ENCODE data around the gene HMG20A.
A peak's percentile ranks its signal among the peaks of the same experiment; 100 is the strongest.

The HMG20A gene

DNA sequence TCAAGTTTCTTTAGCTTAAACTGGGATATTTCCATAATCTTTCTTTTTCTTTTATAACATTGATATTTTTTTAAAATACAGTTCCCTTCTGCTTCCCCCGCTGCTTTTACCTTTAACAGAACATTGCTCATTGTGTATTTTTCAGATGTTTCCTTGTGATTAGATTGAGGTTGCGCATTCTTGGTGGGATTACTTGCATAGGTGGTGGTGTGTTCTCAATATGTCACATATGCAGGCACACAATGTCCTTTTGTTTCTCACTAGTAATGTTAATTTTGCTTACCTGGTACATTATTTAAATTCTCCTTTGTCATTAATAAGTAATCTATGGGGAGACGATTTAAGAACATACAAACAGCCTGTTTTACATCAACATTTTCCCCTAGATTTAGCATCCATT is 48.2 kb downstream of the HMG20A start:
- Histone ChIP-seq H3K4me1 (ENCODE audit: control insufficient read depth, insufficient read depth, low read length) (peaks cover 5% of the 10 kb centered on the region), H3K27me3 (ENCODE audit: control insufficient read depth, insufficient read depth, low read length) (no peaks in the 10 kb centered on the region), H3K9ac (ENCODE audit: low read depth, low read length) (no peak overlapping the region), H3K9me3 (replicated peaks; ENCODE audit: low read length) (no peaks in the 10 kb centered on the region), H3K36me3 (ENCODE audit: insufficient read depth, low read length) (peaks cover 33% of the 10 kb centered on the region), H3K4me3 (ENCODE audit: low read length) (no peak overlapping the region), H3K4me2 (ENCODE audit: low read length) (no peak overlapping the region)

DNA sequence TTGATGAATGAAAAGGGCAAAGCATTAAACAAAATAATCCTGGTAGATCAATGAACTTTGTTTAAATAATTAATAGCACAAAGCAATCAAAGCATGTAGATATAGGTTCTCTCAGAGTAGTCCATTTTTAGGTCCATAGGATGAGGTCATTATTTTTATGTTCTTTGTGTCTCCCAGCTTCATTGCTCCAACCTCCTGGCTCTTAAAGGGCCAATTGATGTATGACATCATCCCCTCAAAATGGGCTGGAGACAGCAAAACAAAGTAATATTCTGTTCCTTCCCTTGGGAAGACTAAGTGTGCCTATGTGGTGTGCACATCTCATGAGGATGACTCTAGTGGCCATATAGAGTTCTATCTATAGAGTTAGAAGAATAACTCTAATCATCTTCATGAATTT is 49.5 kb downstream of the HMG20A start:
- Histone ChIP-seq H3K9me3 (replicated peaks; ENCODE audit: low read length) (no peaks in the 10 kb centered on the region), H3K36me3 (ENCODE audit: insufficient read depth, low read length) (peaks cover 28% of the 10 kb centered on the region), H3K27me3 (ENCODE audit: control insufficient read depth, insufficient read depth, low read length) (no peaks in the 10 kb centered on the region), H3K9ac (ENCODE audit: low read depth, low read length) (no peak overlapping the region), H3K4me1 (ENCODE audit: control insufficient read depth, insufficient read depth, low read length) (peaks cover 5% of the 10 kb centered on the region), H3K4me2 (ENCODE audit: low read length) (no peak overlapping the region), H3K4me3 (ENCODE audit: low read length) (no peak overlapping the region)

DNA sequence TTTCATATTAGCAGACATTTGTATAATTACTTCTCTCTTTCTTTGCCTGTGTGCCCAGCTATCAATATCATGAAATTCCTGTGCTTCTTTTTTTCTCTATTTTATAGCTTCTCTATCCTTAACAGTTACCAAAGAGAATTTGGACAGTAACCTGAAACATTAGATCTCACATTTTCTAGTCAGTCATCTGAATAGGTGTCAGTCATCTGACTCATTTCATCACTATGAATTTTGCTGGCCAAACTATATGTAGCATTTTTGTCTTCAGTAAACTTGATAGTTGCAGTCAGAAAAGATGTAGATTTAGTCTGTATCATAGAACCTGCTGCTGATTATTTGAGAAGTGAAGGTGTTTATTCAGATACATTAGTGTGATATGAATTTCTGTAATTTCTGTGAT is 52.6 kb downstream of the HMG20A start:
- Histone ChIP-seq H3K36me3 (ENCODE audit: insufficient read depth, low read length) (peaks cover 27% of the 10 kb centered on the region), H3K4me1 (ENCODE audit: control insufficient read depth, insufficient read depth, low read length) (peaks cover 5% of the 10 kb centered on the region), H3K4me3 (ENCODE audit: low read length) (no peak overlapping the region), H3K4me2 (ENCODE audit: low read length) (no peak overlapping the region), H3K9me3 (replicated peaks; ENCODE audit: low read length) (no peaks in the 10 kb centered on the region), H3K9ac (ENCODE audit: low read depth, low read length) (no peak overlapping the region), H3K27me3 (ENCODE audit: control insufficient read depth, insufficient read depth, low read length) (no peaks in the 10 kb centered on the region)

DNA sequence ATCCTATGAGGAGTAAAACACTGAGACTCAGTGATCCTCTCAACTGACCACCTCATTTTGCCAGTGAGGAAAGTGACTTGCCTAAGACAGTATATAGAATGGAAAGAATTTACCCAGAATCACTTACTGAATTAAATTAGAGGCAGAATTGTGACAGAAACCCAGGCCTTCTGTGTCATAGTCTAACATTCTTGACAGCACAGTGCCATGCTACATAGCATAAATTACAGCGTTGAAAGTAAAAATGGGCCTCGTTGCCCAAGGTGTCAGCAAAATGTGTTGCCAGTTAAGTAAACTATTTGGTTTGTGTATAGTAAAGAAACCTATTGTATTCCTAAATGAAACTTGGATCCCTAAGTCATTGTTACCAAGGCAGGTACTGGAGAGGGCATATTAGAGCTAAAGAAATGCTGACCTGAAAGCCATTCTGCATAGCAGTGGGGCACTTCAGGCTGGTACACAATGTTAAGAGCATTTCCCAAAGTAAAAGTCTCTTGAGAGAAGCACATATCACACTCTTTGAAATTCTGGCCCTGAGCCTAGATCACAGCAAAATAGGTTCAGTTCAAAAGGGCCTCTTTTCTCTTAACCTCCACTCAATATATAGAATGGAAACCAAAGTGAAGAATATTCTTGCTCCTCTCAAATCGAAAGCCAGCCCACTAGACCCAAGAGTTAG is 53.8 kb downstream of the HMG20A start:
- Histone ChIP-seq H3K27me3 (ENCODE audit: control insufficient read depth, insufficient read depth, low read length) (no peaks in the 10 kb centered on the region), H3K9ac (ENCODE audit: low read depth, low read length) (no peak overlapping the region), H3K4me2 (ENCODE audit: low read length) (no peak overlapping the region), H3K4me1 (ENCODE audit: control insufficient read depth, insufficient read depth, low read length) (peaks cover 5% of the 10 kb centered on the region), H3K4me3 (ENCODE audit: low read length) (no peak overlapping the region), H3K9me3 (replicated peaks; ENCODE audit: low read length) (no peaks in the 10 kb centered on the region), H3K36me3 (ENCODE audit: insufficient read depth, low read length) (peaks cover 32% of the 10 kb centered on the region)

DNA sequence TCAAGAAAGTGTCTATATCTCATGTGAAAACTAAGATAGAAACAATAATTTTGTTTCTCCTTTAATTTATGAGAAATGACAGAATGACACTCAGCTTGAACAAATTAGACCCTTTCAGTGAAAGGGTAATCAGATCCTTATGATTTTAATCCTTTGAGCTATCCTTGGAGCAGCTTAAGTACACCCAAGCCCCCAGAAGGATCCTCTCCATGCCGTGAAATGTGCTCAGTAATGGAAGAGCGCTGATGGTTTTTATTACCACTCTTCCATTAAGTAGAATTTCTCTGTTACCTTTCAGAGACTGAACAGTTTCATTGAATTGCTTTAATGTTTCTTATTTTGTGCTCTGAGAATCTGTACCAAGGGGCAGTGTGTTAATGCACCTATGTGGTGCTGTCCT is 54.3 kb downstream of the HMG20A start:
- Histone ChIP-seq H3K27me3 (ENCODE audit: control insufficient read depth, insufficient read depth, low read length) (no peaks in the 10 kb centered on the region), H3K36me3 (ENCODE audit: insufficient read depth, low read length) (peaks cover 38% of the 10 kb centered on the region)

DNA sequence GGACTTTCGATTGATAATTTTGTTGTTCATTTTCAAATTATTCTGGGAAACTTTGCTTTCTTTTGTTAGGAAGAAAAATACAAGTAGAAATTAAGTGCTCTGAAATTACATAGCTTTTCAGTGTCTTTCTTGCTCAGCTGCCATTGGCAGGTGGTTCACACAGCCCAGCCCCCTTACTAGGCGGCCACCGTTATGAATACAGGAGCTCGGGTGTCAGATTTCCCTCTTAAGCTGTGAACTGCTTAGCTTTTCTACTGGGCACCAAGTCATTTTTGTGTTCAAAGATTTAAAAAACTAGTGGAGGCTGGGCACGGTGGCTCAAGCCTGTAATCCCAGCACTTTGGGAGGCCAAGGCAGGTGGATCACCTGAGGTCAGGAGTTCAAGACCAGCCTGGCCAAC is 55.2 kb downstream of the HMG20A start:
- no peak overlapping the region for H3K4me3 ChIP-seq (ENCODE audit: low read length)
- H3K9ac ChIP-seq (ENCODE audit: low read depth, low read length): no peak overlapping the region
- H3K9me3 ChIP-seq (replicated peaks; ENCODE audit: low read length): no peaks in the 10 kb centered on the region
- H3K36me3 ChIP-seq (ENCODE audit: insufficient read depth, low read length): peaks cover 35% of the 10 kb centered on the region
- H3K4me2 ChIP-seq (ENCODE audit: low read length): no peak overlapping the region
- no peaks in the 10 kb centered on the region for H3K27me3 ChIP-seq (ENCODE audit: control insufficient read depth, insufficient read depth, low read length)
- peaks cover 5% of the 10 kb centered on the region for H3K4me1 ChIP-seq (ENCODE audit: control insufficient read depth, insufficient read depth, low read length)

More for the DNA sequence above, 54.3 kb downstream of the HMG20A start:
- Histone ChIP-seq H3K4me3 (ENCODE audit: low read length) (no peak overlapping the region), H3K9ac (ENCODE audit: low read depth, low read length) (no peak overlapping the region), H3K4me1 (ENCODE audit: control insufficient read depth, insufficient read depth, low read length) (peaks cover 5% of the 10 kb centered on the region), H3K4me2 (ENCODE audit: low read length) (no peak overlapping the region), H3K9me3 (replicated peaks; ENCODE audit: low read length) (no peaks in the 10 kb centered on the region)

DNA sequence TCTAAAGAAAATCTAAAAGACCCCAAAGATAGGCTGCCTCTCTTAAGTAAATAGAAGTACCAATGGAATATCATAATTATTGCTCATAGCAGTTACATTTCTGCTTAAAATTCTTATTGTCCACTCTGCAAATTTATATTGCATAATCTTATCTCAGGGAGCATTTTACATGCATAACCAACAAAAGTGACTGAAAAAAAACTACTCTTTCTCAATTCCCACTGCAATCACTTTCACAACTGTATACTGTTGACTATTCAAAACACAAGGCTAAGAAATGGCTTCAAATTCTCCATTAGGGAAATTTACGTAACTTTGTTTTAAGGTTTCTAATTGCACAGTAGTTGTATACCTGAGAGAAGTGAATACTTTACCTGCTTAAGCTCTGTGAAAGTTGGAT is 56.3 kb downstream of the HMG20A start:
- Histone ChIP-seq H3K4me2 (ENCODE audit: low read length) (no peak overlapping the region), H3K4me1 (ENCODE audit: control insufficient read depth, insufficient read depth, low read length) (peaks cover 16% of the 10 kb centered on the region), H3K36me3 (ENCODE audit: insufficient read depth, low read length) (peaks cover 29% of the 10 kb centered on the region)

DNA sequence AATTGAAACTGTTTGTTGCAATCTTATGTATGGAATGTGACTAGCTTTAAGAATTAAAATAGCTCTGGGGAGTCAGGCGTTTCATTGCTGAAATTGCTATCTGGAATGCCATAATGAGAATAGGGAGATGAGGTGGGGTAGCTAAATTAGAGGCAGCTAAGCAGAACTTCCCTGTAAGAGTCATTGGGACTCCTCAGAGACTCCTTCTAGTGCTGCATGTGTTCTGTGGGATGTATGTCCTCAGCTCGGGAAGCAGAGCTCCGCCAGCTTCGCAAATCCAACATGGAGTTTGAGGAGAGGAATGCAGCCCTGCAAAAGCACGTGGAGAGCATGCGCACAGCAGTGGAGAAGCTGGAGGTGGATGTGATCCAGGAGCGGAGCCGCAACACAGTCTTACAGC is 57.4 kb downstream of the HMG20A start:
- Histone ChIP-seq H3K4me2 (ENCODE audit: low read length) (no peak overlapping the region), H3K9me3 (replicated peaks; ENCODE audit: low read length) (no peaks in the 10 kb centered on the region), H3K9ac (ENCODE audit: low read depth, low read length) (no peak overlapping the region), H3K4me3 (ENCODE audit: low read length) (no peak overlapping the region), H3K4me1 (ENCODE audit: control insufficient read depth, insufficient read depth, low read length) (peaks cover 27% of the 10 kb centered on the region), H3K27me3 (ENCODE audit: control insufficient read depth, insufficient read depth, low read length) (no peaks in the 10 kb centered on the region), H3K36me3 (ENCODE audit: insufficient read depth, low read length) (peaks cover 23% of the 10 kb centered on the region)

More for the DNA sequence above, 56.3 kb downstream of the HMG20A start:
- Histone ChIP-seq H3K4me3 (ENCODE audit: low read length) (no peak overlapping the region), H3K27me3 (ENCODE audit: control insufficient read depth, insufficient read depth, low read length) (no peaks in the 10 kb centered on the region), H3K9ac (ENCODE audit: low read depth, low read length) (no peak overlapping the region), H3K9me3 (replicated peaks; ENCODE audit: low read length) (no peaks in the 10 kb centered on the region)

DNA sequence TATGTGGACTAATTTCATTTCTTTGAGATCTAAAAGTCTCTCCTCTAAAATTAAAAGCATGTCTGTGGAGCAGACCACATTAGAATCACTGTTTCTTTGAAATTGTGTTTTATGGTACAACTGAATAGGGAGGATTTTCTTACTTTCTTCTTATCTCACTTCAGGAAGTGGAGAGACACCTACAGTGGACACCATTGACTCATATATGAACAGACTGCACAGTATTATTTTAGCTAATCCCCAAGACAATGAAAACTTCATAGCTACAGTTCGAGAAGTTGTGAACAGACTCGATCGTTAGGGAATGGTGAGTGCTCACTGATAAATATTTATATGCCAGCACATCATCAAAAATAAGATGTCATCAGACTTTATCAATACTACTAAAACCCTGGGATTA is 58.3 kb downstream of the HMG20A start:
- H3K4me1 ChIP-seq (ENCODE audit: control insufficient read depth, insufficient read depth, low read length): peaks cover 32% of the 10 kb centered on the region
- H3K36me3 ChIP-seq (ENCODE audit: insufficient read depth, low read length): peaks cover 23% of the 10 kb centered on the region
- H3K9me3 ChIP-seq (replicated peaks; ENCODE audit: low read length): no peaks in the 10 kb centered on the region
- no peak overlapping the region for H3K4me2 ChIP-seq (ENCODE audit: low read length)
- H3K9ac ChIP-seq (ENCODE audit: low read depth, low read length): no peak overlapping the region
- H3K4me3 ChIP-seq (ENCODE audit: low read length): no peak overlapping the region
- no peaks in the 10 kb centered on the region for H3K27me3 ChIP-seq (ENCODE audit: control insufficient read depth, insufficient read depth, low read length)

DNA sequence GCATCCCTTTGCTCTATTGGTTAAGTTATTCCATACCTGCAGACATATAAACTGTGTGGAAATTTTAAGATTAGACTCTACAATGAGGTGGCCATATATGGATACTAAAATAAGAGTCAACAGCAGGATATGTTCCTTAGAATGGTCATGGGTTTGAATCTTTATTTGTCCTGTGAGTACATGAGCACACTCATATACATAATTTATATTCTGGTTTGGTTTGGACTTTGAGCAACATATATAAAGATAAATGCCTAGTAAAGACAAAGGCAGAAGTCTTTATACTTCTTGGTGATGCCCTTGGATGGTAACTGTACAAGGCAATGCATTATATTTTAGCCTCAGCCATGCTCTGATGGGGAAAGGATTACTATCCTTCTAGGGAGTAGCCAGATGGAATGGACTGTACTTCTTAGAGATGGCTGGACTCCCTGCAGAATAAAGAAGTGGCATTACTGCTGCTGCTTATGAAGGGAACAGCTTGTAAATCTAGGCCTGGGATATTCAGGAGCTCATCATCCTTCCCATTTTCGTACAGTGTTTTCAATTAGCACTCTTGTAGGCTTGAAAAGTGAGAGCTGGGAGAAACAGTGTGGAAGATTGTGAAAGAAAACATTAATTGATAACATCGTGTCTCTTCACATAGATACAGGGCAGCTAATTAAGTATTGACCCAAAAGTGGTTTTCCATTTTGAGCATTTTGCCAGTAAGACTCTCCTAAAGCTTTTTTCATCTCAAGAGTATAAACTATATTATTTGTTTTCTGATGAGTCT is 60.4 kb downstream of the HMG20A start:
- Histone ChIP-seq H3K4me3 (ENCODE audit: low read length) (no peak overlapping the region), H3K9me3 (replicated peaks; ENCODE audit: low read length) (no peaks in the 10 kb centered on the region), H3K4me2 (ENCODE audit: low read length) (peak overlapping the region; percentile 5), H3K36me3 (ENCODE audit: insufficient read depth, low read length) (peaks cover 25% of the 10 kb centered on the region), H3K27me3 (ENCODE audit: control insufficient read depth, insufficient read depth, low read length) (no peaks in the 10 kb centered on the region), H3K4me1 (ENCODE audit: control insufficient read depth, insufficient read depth, low read length) (peaks cover 35% of the 10 kb centered on the region), H3K9ac (ENCODE audit: low read depth, low read length) (no peak overlapping the region)

DNA sequence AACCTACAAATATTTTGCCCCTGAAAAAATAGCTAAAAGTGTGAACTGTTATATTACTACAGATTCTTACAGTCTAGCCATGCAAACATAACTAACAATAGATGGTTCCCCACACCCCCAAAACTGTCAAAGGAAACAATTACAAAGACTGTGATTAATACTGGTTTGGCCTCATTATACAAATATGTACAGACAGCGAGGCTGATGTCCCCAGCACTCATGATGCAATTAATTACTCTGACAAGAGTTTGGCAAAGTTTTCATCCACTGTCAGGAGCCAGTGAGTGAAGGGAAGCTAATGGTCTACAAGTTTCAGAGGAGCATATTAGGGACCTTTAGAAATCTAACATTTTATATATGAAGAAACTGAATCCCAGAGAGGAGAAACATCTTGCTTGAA is 61.0 kb downstream of the HMG20A start:
- H3K4me3 ChIP-seq (ENCODE audit: low read length): no peak overlapping the region
- peak overlapping the region; percentile 61 for H3K4me2 ChIP-seq (ENCODE audit: low read length)
- peaks cover 25% of the 10 kb centered on the region for H3K36me3 ChIP-seq (ENCODE audit: insufficient read depth, low read length)
- H3K4me1 ChIP-seq (ENCODE audit: control insufficient read depth, insufficient read depth, low read length): peaks cover 35% of the 10 kb centered on the region
- H3K9me3 ChIP-seq (replicated peaks; ENCODE audit: low read length): no peaks in the 10 kb centered on the region
- peak overlapping the region; percentile 6 for H3K9ac ChIP-seq (ENCODE audit: low read depth, low read length)
- no peaks in the 10 kb centered on the region for H3K27me3 ChIP-seq (ENCODE audit: control insufficient read depth, insufficient read depth, low read length)

DNA sequence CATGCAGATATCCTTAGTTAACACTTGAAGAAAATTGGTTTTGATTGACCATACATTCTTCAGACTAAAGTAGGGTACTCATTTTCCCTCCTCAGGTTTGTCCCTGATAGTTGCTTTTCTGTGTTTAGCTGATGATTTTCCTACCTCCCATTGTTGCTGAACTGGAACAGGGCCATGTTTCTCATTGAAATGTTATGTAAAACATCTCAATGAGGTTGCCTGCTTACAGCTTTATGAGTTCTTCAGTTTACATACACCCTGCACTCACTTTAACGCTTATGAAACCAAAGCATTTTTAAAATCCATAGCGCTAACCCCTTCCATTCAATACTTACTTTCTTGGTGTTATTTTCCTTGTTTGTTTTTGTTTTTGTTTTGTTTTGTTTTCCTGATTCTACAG is 61.9 kb downstream of the HMG20A start:
- Histone ChIP-seq H3K4me2 (ENCODE audit: low read length) (peak overlapping the region; percentile 61), H3K27me3 (ENCODE audit: control insufficient read depth, insufficient read depth, low read length) (no peaks in the 10 kb centered on the region), H3K4me1 (ENCODE audit: control insufficient read depth, insufficient read depth, low read length) (peaks cover 35% of the 10 kb centered on the region), H3K9ac (ENCODE audit: low read depth, low read length) (peak overlapping the region; percentile 24), H3K9me3 (replicated peaks; ENCODE audit: low read length) (no peaks in the 10 kb centered on the region), H3K4me3 (ENCODE audit: low read length) (peak overlapping the region; percentile 28), H3K36me3 (ENCODE audit: insufficient read depth, low read length) (peaks cover 28% of the 10 kb centered on the region)

Data from skeletal muscle satellite cell (primary cell).